A204.1 (cell line): ENCODE data around the gene TCEAL8.
A peak's percentile ranks its signal among the peaks of the same experiment; 100 is the strongest.
"Not testable (repeated sequence)": the region's sequence is repeated elsewhere in the genome, so short reads cannot be mapped to it uniquely, and the experiment has no call there.

Experiments used
- FAIRE-seq: peaks from 2 replicates; lab custom pipeline; 2012; peaks lifted over from hg19 to GRCh38; lab: Jason Lieb, UNC

TCEAL8 gene, protein sequence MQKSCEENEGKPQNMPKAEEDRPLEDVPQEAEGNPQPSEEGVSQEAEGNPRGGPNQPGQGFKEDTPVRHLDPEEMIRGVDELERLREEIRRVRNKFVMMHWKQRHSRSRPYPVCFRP

DNA sequence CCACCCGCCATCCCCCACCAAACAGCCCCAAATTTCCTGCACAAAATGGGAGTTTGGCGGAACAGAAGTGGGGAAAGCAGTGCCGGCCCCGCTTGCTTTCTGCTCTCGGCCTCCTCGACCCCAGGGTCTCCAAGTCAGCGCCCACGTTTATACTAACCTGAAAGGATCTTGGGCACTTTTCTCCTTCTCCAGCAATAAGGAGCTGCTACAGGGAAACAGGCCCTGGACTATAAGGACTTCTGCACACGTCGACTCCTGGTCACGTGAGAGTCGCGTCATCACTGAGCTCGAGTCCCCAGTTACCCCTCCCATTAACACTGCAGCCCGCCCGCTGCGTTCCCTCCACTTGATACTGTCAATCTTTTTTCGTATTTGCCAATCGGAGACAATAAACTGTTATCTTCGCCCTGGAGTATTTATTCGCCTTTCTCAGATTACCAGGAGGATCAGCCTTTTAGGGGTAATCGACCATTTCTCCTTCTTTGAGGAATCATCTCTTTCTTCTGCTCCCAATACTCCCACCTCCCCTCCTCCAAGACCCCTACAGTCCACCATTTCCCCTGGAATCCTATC is at the start of gene TCEAL8:
TCEAL8 (minus strand) TSS at position 235 of the 573 bp plus-strand sequence. CDS start 1,176 bp downstream, outside the sequence.
- no peak for FAIRE-seq

DNA sequence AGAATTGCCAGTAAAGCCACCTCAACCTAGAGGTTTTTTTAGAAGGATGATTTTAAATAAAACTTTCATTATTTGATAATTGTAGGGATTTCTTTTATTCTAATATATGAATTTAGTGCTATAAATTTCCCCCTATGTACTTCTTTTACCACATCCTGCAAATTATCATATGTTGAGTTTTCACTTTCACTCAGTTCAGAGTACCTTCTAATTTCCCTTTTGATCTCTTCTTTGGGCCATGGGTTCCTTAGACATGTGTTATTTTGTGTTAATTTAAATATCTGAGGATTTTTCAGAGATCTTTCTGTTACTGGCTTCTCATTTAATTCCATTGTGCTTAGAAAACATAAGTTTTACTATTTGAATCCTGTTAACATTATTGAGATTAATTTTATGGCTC is 49.8 kb upstream of the TCEAL8 start:
- no peak for FAIRE-seq

DNA sequence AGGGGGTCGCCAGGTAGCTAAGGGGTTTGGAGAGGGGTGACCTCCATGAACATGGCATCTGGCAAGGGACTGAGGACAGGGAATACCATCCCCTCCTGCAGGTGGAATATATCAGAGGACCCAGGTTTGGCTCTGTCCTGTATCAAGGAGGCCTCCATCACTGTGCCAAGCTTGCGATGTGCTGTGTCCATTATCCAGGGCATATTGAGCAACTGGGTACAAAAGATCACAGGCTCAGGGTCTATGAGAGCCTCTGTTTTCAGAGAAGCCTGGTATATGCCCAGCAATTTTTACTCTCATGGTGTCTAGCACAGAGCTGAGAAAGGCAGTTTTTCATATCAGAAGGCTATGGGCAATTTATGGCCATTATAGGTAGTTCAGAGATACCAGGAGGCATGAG is 38.2 kb upstream of the TCEAL8 start:
- no peak for FAIRE-seq

DNA sequence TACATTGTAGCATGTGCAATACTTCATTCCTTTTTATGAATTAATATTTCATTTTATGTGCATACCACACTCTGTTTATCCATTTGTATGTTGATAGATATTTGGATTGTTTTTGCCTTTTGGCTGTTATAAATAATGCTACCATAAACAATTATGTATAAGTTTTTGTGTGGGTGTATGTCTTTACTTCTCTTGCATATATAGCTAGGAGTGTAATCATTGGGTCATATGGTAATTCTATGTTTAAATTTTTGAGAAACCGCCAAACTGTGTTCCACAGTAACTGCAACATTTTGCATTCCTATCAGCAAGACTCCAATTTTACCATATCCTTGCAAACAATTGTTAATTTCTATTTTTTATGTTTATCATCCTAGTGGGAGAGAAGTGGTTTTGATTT is 24.7 kb upstream of the TCEAL8 start:
- no peak for FAIRE-seq

DNA sequence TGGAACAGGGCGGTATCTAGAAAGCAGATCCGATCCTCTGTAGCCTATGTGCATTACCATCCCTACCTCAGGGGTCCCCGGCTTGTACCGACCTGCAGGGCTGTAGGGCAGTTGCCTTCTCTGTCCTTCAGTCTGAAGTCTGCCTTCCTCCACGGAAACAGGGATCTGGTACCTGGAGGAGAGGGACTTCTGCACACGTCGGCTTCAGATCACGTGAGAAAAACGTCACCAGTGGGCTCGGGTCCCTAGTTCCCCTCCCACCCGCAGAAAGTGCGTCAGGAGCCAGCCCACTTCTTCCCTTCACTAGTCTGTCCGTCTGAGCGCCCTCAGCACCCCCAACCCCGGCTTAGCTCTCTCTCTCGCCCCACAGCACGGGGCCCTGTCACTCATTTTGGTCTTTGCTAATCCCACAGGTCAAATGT is 21.6 kb upstream of the TCEAL8 start, which contains the start of gene TCEAL5:
TCEAL5 (minus strand) TSS at position 170 of the 422 bp plus-strand sequence. CDS start 2,187 bp downstream, outside the sequence.
- no peak for FAIRE-seq

DNA sequence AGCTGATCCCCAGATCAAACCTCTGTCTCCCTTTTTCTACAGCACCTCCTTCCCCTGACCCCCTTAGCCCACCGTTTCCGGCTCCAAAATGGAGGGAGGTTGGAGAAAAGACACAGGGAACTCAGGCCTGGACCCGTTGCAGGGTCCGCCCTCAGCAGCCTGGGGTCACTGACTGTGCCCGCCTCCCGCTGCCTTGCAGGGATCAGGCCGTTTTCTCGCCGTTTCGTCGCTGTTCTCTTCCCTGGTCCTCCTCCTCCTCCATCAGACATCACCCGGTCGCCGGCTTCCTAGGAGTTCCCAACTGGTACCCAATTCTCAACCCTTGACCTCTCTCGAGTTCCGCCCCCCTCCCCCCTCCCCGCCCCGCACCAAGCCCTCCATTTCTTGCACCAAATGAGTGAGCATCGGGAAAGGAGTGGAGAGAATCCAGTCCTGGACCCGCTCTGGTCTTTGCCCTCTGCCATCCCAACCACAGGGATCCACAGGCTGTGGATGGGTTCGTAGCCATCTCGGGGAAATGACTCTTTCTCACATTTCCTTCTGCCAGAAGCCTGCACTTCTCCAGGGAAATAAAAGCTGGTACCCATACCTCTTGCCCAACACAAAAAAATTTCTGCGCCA is 21.1 kb upstream of the TCEAL8 start:
- FAIRE-seq: no peak

DNA sequence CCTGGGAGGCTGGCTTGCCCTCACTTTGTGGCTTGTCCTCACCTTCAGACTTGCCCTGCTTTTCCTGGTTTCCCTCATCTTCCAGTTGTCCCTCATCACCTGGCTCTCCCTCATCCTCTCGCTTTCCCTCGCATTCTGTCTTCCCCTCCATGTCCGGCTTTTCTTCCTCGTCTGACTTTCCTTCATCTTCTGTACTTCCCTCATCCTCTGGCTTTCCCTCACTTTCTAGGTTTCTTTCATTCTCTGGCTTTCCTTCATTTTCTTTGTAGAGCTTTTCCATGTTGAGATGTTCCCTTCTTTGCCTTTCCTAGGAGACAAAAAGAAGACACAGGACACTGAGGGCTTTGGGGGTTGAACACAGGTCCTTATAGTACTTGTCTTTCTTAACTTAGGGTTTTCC is 19.3 kb upstream of the TCEAL8 start:
- FAIRE-seq: no peak

DNA sequence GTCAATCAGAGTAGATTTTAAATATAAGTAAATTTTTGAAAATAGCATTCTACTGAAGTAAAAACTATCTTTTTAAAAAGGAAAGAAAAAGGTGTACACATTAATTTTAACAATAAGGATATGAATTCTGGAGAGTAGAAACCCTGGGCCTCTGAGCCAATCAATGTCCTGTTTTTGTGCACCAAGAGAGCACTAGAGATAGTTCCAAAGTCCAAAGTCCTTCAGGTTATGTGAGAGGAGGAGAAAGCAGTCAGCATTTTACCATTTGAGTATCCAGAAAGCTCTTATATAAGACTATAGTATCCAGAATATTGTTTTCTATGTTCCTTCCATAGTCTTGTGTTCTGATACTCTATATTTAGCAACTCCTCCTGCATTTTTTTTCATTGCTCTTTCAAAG is 3.3 kb upstream of the TCEAL8 start:
- FAIRE-seq: no peak

DNA sequence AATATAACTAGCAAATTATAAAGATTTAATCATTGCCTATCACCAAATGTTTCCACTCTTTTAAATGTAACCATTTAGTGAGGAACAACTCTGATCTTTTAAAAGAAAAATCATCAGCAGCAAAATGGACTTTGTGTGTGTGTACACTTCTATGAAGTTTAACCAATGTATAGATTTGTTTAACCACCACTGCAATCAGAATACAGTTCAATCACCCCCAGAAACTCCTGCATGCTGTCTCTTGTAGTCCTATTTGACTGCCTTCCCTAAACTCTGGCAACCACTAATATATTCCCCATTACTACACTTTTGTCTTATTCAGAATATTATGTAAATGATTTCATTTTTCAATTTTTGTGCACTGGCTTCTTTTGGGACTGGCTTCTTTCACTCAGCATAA is 1.7 kb upstream of the TCEAL8 start:
- no peak for FAIRE-seq

DNA sequence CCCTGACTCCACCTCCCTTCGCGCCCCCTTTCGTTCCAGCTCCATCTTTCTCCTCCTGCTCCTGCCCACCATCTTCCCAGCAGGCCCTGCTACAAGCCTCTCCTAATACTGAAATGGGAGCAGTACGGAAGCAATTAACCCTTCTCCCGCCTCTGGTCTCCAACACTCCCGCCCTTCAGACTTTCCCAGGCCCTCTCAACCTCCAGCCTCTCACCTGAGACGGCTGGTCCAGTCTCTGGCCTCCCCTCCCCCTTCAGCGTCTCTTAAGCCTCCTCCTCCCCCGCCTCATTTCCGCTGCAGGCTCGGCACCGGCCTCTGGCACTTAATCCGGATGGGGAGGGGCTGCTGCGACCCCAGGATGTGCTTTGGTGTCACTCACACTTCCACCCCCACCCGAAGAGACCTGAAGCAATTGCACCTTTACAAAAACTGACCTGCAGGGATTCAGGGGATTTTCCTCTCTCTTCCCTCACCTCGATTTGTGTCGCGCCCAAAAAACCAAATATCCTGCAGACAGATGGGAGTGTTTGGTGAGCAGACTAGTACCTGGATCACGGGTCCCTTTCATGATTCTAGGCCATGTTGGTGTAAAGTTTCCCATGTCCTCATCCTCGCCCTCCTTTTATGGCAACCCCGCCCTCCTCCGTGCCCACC is 657 bp downstream of the TCEAL8 start:
- no peak for FAIRE-seq

DNA sequence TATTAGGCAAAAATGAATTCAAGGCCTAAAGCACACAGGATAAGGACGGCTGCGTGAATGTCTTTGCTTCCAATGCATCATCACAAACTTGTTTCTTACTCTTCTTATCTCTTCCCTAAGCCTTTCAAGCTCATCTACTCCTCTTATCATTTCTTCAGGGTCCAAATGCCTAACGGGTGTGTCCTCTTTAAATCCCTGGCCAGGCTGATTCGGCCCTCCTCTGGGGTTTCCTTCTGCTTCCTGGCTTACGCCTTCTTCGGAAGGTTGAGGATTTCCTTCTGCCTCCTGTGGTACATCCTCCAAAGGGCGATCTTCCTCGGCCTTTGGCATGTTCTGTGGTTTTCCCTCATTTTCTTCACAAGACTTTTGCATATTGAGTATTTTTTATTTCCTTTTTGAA is 1.3 kb downstream of the TCEAL8 start:
- FAIRE-seq: no peak

DNA sequence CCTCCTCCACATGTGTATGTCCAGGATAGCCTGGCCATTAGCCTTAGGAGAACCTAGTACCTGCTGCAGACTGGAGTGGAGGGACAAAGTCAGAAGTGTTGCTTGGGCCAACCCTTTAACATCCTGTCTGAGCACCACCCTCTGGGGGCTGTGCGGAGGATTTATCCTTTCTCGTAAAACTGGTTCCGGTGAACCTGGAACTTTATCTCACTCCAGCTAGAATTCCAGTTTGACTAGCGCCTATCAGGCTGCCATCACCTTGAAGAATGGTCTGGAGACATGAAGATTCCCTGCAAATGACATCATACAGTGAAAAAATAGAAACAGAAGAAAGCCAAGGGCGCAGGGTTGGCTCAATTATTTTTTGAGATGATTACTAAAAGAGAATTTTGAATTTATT is 4.0 kb downstream of the TCEAL8 start:
- no peak for FAIRE-seq

DNA sequence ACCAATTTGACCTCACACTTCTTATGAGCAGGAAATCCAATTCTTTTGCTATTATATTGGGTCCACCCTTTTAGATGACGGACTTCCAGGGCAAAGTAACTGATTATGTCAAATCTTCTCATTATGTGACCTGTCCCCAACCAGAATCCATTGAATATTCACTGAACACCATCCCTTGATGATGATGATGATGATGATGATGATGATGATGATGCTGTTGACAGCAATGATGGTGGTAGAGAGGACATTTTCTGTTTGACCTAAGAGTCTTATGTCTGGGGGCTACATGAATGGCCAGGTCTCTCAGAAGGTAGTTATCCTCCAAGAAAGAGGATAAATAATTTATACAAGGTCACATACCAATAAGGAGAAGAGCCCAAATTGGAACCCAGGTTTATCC is 5.2 kb downstream of the TCEAL8 start:
- no peak for FAIRE-seq

DNA sequence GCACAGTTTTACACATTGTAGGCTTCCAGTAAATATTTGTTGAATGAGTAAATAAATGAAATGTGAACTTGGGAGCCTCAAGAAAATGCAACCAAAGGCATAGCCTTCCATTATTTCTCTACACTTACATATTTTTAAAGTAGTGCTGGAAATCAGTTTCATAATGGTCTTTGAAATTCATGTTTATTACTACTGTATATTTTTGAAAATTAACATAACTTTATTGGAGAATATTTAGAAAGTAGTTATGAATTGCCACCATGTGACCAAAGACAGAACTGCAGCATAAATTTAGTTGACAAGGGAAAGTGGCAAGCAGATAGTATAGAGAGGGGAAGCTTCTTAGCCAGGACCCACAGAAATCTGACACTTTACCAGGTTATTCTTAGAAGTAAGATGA is 6.4 kb downstream of the TCEAL8 start:
- FAIRE-seq: peak; percentile 81

DNA sequence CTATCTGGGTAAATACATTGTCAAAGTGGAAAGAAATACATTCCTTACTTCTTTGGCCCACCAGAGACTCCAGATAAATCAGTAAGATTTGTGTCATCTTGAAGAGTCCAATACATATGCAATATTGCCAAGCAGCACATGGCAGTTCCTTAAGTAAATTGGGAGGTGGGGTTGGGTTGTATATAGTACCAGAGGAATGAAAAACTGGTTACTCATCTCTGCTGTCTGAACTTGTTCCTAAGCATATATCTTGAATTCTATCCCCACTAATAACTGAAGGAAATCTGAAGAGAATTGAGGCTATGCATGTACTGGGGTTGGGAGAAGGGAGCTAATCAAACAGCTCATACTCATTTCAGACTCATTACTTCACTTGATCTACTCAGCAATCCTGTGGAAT is 14.8 kb downstream of the TCEAL8 start:
- no peak for FAIRE-seq

DNA sequence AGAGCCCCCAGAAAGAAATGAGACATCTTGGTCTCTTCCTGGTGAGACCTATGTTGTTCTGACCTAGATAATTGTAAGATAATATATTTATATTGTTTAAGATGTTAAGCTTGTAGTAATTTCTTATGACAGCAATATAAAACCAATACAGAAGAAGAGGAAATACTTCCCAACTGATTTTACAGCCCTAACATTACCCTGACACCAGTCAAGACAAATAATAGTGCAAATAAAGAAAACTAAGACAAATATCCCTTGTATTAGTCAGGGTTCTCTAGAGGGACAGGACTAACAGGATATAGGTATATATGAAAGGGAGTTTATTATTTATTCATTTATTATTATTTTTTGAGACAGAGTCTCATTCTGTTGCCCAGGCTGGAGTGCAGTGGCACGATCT is 18.7 kb downstream of the TCEAL8 start:
- FAIRE-seq: no peak

DNA sequence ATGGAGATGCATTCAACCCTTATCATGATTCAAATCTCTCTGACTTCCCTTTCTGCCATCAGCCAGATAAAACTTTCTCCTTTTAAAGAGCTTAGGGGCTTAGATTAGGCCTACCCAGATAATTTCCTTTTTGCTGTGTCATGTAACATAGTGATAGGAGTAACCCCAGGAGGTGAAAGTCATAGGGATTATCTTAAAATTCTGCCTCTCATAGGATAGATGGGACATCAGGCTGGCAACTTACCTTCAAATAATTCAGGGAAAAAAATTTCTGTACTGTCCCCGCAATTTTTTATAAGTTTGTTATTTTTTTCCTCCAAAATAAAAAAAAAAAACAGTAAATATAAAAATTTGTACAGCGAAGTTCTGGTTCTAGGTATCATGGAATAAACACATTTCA is 19.3 kb downstream of the TCEAL8 start:
- FAIRE-seq: not testable (repeated sequence)

DNA sequence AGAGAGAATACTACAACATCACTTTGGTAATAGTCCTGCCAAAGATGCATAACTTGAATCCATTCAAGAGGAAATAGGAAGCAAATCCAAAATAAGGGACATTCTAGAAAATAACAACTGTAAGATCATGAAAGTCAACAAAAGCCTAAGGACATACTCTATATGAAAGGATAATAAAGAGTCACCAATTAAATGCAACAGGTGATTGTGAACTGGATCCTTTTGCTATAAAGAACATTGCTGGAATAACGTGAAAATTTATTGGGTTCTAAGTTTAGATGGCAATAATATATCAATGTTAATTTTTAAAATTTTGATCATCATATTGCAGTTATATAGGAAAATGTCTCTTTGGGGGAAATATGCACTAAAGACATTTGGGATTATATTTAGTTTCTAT is 20.1 kb downstream of the TCEAL8 start:
- no peak for FAIRE-seq

DNA sequence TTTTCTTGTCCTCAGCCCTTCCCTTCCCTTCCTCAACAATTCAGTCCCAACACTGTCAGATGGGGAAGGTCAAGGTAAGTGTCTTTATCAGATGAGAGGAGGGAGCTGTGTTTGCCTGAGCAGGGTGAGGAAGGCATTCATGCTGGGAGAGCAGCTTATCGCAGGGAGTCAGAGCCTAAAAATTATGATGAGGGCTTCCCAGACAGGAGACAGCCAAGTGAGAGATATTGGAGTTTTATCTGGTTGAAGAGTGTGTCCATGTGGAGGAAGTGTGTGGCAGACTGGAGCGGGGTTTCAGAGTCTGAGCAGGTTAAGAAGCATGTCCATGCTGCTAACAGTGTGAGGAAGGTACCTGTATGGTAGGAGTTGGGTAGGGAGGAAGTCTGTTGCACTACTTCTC is 21.7 kb downstream of the TCEAL8 start:
- FAIRE-seq: no peak

DNA sequence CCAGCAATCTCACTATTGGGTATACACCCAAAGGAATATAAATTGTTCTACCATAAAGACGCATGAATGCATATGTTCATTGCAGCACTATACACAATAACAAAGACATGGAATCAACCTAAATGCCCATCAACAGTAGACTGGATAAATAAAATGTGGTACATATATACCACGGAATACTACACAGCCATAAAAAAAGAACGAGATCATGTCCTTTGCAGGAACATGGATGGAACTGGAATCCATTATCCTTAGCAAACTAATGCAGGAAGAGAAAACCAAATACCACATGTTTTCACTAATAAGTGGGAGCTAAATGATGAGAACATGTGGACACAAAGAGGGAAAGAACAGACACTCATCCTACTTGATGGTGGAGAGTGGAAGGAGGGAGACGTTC is 29.0 kb downstream of the TCEAL8 start:
- FAIRE-seq: not testable (repeated sequence)

DNA sequence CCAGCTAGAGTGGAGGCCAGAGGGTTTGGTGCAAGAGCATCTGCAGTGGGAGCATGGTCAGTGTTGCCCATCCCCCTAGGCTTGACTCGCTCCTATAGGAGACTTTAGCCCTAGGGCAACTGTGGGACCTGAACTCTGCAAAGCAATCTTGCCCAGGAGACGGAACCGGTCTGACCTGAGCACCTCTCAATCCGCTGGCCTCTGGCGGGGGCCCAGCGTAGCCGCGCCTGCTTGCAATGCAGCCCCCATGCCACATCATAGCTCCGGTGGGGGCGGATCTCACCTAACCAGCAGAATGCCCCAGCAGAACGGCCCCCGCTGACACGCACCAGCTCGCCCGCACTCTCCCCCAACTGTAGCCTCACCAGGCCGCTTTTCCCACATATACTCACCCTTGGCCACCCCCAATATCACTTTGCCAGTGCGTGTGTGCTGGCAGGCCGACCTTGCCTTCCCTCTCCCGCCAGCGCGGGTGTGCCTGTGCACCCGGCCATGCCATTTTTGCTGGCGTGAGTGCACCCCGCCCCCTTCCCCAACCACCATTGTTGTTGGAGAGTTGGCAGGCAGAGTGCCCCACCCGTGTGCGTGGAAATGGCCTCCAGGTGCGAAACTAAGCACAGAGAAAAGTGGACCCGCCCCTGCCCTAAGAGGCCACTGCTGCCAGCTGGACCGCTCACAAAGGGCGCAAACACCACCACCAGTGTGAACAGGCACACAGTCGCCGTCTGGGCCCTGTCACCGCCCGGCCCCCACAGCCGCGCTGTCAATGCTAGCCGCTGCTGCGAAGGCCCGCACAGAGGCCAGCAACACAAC is 34.2 kb downstream of the TCEAL8 start:
- FAIRE-seq: no peak

DNA sequence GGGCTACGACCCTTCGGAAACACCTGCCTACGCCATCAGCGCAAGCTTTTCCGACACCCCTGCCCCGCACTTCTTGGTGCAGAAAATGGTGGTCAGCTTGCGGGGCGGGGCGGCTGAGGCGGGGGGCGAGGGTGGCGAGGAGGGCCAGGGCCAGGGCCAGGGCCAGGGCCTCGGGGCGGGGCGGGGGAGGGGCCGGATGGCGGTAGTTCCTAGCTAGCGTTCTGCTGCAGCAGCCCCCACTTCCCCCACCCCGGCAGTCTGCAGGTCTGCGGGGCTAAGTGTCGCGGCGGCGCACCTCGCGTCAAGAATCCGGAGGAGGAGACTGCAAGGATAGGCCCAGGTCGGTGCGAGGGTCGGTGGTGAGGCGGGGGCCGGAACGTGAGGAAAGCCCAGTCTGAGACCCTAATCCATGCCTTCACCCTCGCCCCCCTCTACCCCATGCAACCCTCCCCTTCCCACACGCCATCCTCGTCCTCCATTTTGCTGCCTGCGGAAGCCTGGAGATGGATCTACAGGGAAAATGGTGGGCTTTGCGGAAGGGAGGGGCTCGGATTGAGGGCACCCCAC is 39.4 kb downstream of the TCEAL8 start:
- no peak for FAIRE-seq
